Hematopoietic multipotent progenitor cell treated with erythropoietin and hydrocortisone succinate and interleukin-3 and kit ligand, for 17 days (in vitro differentiated cells): ENCODE data around the gene RERE.

ENCODE experiments used
- DNase-seq: peaks from one replicate; pipeline ENCODE4 v3.0.0-alpha.2; 2015; ENCODE audit warnings: low spot score

The RERE gene

DNA sequence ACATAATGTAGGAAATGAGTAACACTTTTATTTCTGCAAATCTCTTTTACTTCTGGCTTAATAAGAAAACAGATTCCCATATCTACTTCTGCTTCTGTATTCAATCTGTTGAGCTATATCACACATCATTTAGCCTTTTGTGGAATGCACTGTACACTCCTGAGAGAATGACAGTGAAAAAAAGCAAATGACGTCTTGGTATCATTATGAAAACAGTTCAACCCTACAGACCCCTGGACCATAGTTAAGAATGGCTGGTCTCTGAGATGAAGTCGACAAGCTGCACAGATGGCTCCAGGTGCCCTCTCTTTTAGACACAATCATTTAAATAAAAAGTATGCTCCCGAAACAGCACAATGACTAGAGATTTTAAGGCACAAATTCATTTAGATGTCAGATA is 247.0 kb downstream of the RERE start:
- no peak for DNase-seq

DNA sequence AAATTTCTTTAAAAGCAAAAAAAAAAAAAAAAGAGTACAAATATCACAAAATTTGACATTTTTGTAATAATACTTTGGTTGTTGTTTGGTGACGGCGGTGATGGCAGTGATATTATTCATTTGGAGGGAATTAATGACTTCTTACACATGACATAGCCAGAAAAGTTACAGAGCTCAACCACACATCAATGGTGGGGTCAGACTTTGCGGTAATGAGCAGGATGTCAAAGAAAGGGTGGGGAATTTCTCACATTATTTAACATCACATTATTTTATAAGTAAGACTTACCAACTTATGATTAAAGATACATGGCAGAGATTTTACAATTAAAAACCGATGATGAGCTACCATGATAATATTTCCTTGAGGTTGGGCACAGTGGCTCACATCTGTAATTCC is 248.2 kb downstream of the RERE start:
- DNase-seq = no peak

DNA sequence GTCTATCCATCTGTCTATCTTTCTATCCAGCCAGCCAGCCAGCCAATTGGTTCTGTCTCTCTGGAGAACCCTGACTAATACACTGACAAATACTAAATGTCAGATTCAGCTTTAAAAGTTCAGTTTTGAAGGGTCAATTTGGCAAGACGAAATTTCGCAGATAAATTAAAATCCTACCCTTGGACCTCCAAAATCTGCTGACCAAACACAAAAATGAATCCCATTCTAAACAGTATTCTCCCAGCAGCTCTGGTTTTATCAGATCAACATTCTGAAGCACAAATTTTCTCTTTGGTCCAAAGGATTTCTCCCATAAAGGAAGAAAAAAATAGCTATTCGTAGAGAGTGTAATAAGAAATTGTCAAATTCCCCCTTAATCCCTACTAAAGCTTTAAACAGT is 248.6 kb downstream of the RERE start:
- no peak for DNase-seq

DNA sequence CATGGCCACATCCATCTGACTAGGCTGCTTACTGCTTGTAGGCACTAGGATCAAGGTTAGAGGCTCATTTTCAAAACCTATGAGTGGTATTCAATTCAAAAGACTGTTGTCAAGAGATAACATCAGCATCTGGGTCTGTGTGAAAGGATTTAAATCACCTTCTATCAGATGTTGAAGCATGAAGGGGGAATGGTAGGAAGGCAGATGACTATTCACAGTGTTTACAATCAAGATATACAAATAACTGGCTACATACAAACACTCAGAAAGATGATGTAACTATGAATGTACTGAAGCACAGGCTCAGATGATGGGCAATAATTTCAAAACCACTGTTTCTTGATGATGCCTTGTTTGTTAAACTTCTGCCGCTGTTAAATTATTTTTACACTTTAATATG is 250.3 kb downstream of the RERE start:
- no peak for DNase-seq

DNA sequence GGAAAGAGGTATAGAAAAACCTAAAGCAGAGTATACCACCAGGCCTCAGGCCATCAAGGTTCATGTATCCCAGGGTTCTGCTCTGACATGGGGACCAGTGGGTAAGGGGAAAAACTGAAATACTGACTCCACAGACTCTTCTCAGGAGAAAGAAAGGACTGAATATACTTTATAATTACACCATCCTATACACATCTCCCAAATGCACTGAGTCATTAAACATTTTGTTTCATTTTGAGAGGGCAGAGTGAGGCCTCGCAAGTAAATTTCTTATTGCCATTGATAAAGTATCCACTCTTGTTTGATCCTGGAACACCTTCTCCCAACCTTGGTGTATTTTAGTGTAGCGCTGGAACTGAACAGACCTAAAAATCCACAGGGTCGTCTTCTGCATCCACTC is 251.6 kb downstream of the RERE start:
- DNase-seq = no peak

DNA sequence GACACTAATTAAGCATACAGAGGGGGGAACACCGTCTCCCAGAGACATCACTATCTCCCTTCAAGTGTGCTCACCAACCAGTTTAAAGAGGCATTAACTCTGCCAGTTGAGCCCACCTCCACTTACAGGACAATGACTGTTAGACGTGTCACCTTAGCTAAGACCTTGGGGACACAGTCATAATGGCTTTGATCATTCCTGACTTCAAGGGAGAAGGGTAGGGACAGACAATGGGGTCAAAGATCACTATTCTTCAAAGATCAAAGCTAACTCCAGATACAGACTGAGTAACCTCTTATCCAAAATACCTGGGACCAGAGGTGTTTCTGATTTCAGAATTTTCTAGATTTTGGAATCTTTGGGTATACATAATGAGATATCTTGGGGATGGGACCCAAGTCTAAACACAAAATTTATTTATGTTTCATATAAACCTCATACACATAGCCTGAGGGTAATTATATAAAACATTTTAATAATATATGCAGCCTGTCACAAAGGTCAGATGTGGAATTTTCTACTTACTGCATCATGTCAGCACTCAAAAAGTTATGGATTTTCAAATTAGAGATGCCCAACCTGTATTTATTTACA is 253.4 kb downstream of the RERE start:
- DNase-seq = no peak

DNA sequence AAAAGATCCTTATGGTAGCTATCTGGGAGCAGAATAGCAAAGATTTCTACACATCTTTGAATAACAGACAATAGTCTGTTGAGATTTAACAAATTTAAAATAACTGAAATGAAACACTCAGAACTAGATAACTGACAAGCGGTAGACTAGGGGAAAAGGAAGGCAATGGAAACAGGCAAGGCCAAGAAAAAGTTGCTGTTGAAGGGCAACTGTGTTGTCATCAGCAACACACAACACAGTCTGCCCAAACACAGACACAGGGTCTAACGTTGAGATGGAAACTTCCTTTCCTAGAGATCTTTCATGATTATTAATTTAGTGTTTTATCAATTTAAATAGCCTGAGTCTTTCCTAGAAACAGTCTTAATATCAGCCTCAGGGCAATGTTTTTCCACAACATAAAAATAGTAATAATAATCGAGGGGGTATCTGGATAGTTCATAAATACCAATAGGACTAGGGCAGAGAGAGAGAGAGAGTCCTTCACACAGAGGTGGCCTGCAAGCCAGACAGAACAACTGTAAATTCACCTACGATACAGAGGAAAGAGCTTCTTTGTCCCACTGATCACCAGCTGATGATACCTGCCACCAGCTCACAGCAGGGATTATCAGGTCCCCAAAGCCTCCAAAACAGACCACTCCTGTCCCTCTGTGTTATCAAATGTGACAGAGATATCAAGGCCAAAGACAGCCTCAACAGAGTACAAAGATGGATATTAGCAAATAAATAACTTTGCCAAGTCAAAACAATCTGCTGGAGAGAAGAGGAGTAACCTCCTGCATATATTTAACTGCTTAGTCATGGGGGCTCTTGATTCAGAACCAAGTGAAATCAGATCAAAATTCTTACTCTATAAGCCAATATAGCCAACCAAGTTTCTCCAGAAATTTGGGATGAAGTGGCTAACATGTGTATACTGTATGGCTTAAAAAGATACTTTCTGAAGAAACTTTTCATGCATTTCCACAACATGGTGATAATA is 254.3 kb downstream of the RERE start:
- no peak for DNase-seq

DNA sequence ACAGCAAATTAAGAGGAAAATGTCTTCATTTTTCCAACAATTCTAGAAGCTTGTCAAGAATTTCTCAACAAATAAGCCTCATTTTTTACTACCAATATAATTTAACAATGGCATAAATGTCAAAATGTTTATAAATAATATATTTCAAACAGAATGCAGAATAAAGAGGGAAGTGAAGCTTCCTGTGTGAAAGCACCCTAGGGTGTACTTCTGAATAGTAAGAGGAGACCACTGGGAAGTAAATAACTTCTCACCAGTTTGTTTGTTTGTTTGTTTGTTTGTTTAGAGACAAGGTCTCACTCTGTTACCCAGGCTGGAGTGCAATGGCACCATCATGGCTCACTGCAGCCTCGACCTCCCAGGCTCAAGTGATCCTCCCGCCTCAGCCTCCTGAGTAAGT is 255.2 kb downstream of the RERE start:
- DNase-seq = no peak

DNA sequence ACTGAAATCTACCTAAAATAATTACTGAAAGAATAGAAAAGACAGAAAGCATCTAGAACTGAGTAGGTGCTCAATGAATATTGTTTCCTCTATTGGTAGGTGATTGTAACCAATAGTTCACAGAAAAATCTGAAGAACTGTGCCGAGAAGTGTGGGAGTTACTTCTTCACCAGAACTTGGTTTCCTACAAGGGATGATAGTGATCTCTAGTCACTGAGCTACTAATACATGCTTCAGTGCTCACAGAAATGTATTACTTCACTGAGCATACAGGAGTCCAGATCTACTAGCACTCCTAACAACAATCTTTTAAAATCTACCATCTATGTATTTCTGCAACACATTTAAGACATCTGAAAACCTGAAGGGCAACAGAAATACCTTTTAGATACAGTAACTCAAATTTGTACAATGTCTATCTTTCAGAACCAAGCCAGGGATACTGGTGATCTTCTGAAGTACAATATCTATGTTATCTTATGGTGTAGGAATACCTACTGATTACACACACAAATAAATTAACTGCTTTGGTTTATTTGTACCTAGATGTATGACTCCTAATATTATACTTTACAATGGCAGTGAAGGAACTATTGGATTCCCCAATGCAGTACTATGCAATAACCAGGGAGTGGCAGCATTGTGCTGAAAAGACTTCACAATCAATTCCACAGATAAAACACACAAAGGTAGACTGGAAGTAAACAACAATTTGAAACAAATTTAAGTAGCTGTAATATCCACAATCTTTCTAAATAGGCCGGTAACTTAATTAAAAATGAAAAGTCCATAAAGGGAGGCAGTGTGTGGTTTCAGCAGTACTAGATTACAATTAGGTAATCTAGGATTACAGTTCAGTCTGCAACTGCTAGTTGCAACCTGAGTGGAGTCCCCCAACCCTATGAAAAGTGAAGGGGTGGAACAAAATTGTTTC is 256.6 kb downstream of the RERE start:
- peak; percentile 66 for DNase-seq

DNA sequence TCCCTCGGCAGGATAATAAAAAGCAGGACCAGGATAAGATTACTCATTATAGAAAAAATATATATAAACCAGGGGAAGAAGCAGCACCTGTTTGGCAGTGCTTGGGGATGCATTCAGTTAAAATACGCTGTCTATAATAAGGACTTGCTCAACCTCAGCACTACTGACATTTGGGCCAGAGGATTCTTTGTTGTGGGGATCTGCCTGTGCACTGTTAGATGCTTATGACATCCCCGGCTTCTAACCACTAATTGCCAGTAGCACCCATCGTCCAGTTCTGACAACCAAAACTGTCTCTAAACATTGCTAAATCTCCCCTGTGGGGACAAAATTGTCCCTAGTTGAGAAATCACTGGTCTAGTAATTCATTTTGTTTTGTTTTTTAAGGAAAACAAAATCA is 257.4 kb downstream of the RERE start:
- no peak for DNase-seq

DNA sequence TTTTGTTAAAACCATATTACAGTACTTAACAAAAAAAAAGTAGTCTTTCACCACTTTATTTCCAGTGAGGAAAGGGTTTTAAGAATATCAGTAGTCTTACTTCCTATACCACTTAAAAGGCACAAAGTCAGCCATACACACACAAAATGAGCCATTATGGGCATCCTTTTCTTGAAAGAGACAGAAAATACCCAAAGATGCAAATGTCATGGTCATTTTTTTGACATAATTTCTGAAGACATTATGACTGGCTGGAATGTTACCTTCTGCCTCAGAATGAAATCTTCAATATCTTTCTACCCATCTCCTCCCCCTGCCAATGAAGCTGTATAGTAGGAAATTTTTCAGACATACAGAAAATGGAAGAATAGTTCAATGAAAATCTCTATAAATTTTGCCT is 261.9 kb downstream of the RERE start:
- no peak for DNase-seq

DNA sequence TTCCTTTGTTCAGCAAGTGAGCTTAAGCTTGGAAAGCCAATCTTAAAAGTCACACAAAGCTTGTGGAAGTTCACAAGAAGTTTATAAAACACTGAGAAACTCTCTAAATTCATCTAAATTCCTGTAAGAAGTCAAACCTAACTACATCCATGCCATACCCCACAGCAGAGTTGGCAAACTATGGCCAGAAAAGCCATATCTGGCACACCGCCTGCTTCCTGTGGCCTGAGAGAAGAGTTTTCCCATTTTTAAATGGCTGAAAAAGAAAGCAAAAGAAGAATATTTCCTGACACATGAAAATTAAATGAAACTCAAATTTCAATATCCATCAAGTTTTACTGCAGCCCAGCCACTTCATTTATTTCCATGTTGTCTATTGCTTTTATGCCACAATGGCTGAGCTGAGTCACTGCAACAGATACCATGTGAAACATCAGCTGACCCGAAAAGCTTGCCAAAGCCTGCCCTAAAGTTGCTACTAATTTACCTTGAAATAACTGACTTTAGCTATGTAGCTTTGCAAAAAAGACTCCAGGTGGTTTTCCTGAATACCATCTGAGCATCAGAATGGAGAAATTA is 262.4 kb downstream of the RERE start:
- peak; percentile 45 for DNase-seq

DNA sequence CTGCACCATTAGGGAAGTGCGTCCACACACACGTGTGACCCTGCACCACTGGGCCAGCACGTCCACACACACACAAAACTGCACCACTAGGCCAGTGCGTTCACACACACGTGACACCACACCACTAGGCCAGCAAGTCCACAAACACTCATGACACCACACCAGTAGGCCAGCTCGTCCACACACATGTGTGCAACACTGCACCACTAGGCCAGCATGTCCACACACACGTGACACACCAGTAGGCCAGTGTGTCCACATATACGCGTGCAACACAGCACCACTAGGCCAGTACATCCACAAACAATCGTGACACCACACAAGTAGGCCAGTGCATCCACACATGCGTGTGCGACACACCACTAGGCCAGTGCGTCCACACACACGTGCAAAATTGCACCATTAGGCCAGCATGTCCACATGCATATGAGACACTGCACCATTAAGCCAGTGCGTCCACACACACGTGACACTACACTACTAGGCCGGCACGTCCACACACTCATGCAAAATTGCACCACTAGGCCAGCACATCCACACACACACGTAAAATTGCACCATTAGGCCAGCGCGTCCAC is 264.5 kb downstream of the RERE start:
- DNase-seq = no peak

DNA sequence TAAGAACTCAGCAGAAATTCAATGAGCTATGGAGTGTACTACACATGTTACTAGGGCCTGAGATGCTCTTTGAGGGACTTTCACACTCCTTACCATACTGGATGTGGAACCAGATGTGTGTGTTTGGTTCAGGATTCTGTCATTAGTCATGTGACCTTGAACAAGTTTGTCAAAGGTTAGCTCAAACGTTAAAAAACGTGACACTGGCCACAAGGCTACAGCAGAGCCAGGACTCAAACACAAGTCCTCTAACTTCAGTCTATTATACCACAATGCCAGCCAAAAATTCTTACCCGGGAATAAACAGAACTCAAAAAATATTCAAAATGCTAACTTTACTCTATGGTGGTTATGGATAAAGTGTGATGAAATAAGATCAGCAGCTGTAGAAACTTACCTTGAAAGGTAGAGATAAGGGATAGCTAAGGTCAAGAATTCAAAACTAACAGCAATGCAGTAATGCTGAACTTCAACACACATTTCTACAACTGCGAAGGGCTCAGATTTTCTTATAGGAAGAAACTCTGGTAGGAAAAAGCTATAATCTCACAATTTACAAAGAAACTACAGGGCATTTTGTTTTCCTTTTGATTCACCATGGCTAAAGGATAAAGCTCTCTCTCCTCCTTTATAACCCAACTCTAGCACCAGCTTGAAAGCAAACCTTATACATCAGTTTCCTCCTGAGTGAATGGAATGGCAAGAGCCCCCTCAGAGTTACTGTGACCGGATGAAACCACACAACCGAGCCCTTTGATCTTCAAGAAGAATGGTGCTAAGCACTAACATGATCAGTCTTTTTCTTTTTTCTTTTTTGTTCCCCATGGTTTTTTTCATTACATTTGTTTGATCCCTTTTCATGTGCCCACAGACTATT is 265.6 kb downstream of the RERE start:
- no peak for DNase-seq

DNA sequence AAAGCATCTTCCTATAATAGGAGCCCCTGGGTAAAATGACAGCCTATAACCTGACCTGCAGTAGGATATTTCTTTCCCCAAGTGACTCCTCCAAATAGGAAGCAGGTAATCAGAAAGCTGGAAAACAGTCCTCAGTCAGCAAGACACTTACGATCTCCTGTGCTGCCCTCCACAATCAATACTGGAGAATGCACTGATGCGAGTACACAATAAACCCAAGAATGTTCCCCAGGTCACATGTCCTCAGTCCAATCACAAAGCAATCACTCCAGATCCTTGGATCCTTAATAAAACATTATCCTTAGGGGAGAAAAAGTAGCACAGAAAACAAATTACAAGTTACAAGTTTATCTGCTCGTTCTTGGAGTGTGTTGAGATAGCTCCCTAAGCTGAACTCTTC is 266.4 kb downstream of the RERE start:
- DNase-seq = no peak

DNA sequence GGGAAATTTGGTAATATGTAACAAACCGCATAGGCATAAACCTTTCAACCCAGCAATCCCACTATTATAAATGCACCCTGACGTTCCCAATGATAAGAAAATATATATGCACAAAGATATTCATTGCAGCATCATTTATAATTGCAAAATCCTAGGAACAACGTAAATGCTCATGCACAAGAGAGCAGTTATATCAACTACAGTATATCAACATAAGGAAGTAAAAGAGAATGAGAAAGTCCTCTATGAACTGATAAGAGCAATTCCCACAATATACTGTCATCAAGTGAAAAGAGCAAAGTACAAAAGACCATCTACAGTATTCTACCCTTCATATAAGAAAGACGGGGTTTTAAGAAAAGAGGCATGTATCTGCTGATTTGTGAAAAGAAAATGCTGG is 269.6 kb downstream of the RERE start:
- no peak for DNase-seq

DNA sequence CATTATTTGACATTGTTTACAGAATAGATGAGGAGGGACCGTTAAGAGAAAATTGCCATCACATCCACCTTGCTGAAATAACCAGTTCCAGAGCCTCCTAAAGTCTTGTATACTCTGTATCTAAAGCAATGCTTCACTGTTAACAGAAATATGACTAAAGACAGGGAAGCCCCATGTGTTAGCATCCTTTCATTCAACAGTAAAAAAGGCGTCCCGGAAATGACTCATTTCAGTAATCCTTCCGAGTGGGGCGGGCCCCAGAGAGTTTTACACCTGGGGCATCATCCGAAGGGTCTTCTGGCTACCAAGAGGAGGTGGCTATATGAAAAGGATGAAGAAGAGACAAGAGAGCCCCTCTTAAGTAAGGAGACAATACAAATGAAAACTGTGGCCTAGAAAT is 272.4 kb downstream of the RERE start:
- DNase-seq = no peak

DNA sequence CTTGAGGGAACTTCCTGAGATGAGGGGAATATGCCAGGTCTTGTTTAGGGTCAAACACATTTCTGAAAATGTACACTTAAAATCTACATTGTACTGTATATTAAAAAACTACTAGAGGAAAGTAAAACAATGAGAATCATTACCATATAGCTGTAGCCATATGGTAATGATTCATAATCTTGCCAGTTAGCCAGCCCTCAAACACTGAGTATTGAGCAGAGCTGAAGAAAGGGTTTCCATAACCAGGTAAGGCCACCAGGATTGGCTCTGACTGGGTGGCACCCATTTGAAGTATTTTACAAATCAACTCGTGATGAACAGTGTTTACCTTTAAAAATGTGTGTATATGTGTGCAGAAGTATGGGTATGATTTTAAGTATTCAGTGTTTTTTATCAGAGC is 272.8 kb downstream of the RERE start:
- no peak for DNase-seq

DNA sequence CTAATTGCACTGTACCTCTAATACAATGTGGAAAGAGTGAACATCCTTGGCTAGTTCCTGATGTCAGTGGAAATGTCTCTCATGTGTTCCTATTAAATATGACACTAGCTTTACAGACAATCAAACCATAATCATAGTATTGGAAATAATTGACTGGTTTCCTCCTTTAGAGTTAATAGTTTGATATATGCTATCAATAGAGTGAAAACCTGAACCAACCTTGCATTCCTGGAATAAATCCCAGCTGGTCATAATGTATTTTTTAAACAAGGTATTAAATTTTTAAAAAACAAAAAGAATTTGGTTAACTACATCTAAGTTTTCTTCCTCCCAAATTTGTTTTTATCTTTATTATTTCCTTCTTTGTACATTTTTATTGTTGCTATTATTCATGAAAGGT is 273.5 kb downstream of the RERE start:
- DNase-seq = no peak

DNA sequence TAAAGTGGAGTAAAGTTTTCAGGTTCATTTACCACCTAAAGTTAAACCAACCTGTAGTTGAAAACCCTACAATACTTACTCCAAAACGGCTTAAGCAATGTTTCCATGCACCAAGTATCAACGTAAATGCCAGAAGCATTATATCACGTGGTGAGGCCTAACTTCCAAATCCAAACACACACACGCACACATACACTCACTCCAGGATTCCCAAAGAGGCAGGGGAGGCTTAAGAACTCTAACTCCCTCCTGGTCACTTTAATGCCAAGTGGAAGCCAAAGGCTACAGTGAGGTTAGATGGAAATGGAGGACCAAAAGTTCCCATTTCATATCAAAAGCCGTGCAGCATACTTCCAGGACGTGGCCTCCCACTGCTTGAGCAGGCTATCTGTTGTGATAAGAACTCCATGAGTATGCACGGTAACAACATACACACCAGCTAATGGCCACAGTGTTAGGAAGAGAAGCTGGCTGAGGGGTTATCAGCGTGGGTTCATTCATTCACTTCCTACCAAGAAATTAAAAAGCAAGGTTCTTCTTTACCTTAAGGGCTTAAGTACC is 275.4 kb downstream of the RERE start:
- peak; percentile 36 for DNase-seq

DNA sequence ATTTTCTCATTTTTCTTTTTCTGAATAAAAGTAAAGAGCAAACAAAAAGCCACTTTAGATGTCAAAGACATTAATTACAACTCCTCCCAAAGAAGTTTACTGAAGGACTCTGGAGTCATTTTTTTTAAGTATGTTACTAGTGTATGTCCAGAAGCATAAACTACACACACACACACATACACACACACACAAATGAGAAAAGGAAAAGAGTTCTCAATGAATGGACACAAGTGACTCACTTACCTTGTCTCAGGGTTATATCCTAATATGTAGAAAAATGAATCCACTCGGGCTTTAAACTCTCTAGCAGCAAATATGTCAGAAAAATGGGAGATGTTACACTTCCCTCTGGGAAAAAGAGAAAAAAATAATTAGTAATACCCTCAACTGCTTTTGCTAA is 276.5 kb downstream of the RERE start:
- DNase-seq = no peak
